ENCODE results near the gene BBS9. TPM values are rescaled to one million over a fixed set of nuclear protein-coding genes. Genes with fewer than 3 reads are reported as not detected.
"Not testable (repeated sequence)": the region's sequence is repeated elsewhere in the genome, so short reads cannot be mapped to it uniquely, and the experiment has no call there.

BBS9 gene
- total RNA-seq, 5 donors from 2014 or later (not counting 1 experiment from before 2014, with no cell fraction given) = 18.5 to 28.8 (median 20.9) TPM

DNA sequence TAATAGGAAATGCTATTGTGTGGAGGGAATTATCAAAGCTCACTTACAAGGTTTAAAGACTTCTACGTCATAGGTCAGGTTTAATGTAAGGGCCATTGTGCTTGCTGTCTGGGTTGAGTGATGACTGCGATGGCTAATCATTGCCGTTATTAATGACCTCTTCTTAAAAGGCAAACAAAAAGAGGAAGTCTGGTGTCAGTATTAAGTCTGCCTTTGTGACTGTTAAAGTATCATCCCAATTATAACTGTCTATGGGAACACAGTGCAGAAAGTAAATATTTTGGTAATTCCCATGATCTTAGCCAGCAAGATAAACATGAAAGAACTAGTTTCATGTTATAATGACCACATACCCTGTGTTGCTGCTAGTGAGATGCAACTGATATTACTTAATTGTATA, 382.4 kb downstream of the BBS9 start:
- no peaks in the 10 kb centered on the region for H3K36me3 ChIP-seq (ENCODE audit: control insufficient read depth in 2 of 2, extremely low read depth in 1 of 2, insufficient read depth in 1 of 2, low read length in 1 of 2)
- ATAC-seq (replicated peaks in 1 of 4) (no peak), DNase-seq (no peak)
- POLR2A ChIA-PET = no interaction called here
- Mint-ChIP-seq H3K27me3 (no peaks in the 10 kb centered on the region), H3K4me3 (no peak overlapping the region), H3K4me1 (no peaks in the 10 kb centered on the region), H3K27ac (no peak overlapping the region), H3K9me3 (no peaks in the 10 kb centered on the region), H3K36me3 (peaks cover 47% of the 10 kb centered on the region)
- CTCF ChIA-PET = no interaction called here
- WGBS (ENCODE audit: insufficient coverage) = 89% methylated on average over 1 of the region's 3 CpGs
- H3K9me3 ChIP-seq = no peaks in the 10 kb centered on the region
- no peak overlapping the region for H3K4me3 ChIP-seq (ENCODE audit: control insufficient read depth in 1 of 2, extremely low read depth in 1 of 2, low read length in 1 of 2)
- H3K27ac ChIP-seq (ENCODE audit: low read length) = no peak overlapping the region
- no peaks in the 10 kb centered on the region for H3K4me1 ChIP-seq (ENCODE audit: control insufficient read depth in 1 of 2, extremely low read depth in 1 of 2, insufficient read depth in 2 of 2, low read length in 2 of 2)
- no peaks in the 10 kb centered on the region for H3K27me3 ChIP-seq (replicated peaks in 1 of 2; ENCODE audit: control insufficient read depth in 2 of 2, extremely low read depth in 1 of 2, insufficient read depth in 2 of 2, low read length in 1 of 2)

DNA sequence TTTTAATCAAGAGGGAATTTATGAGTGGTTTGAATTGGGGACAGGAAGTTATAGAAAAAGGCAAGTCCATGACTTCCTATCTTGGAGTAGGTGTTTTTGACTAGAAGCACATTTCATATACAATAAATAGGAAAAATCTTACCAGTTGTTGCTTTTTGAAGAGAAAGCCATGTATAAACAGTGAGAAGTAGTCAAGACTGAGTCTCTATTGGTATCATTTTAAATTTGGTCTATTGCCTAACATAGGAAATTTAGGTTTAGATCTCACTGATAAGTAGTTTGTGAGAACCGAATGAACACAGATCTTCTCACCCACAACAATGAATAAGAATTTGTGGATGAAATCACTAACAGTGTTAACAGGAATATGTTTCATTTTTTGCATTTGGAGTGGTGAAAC, 387.2 kb downstream of the BBS9 start:
- POLR2A ChIA-PET = no interaction called here

DNA sequence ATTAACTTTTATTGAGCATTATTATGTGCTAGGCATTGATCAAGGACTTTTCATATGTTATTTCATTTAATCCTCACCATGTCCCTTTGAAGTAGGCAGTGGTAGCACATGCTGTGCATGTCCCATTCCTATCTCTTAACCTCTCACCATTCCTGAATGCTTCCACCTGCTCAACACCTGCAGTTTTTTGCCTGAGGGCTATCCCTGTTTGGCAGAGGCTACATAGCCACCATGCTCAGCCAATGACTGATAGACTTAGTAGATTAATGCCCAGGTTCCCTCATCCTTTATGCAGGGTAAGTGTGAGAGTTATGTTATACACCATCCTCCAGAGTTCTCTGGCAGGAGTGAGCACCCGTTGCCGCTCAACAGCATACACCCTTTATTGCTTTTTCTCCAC, 387.8 kb downstream of the BBS9 start:
- no CpG with 5 or more reads among the region's 2 CpGs for WGBS (ENCODE audit: insufficient coverage)
- no peaks in the 10 kb centered on the region for H3K4me1 ChIP-seq (ENCODE audit: control insufficient read depth in 1 of 2, extremely low read depth in 1 of 2, insufficient read depth in 2 of 2, low read length in 2 of 2)
- H3K4me1 Mint-ChIP-seq = no peaks in the 10 kb centered on the region
- no peak overlapping the region for H3K4me3 ChIP-seq (ENCODE audit: control insufficient read depth in 1 of 2, extremely low read depth in 1 of 2, low read length in 1 of 2)
- no peaks in the 10 kb centered on the region for H3K9me3 ChIP-seq
- POLR2A ChIA-PET = no interaction called here
- H3K36me3 ChIP-seq (ENCODE audit: control insufficient read depth in 2 of 2, extremely low read depth in 1 of 2, insufficient read depth in 1 of 2, low read length in 1 of 2) = no peaks in the 10 kb centered on the region
- no peak for ATAC-seq (replicated peaks in 1 of 4)
- H3K27me3 ChIP-seq (replicated peaks in 1 of 2; ENCODE audit: control insufficient read depth in 2 of 2, extremely low read depth in 1 of 2, insufficient read depth in 2 of 2, low read length in 1 of 2) = no peaks in the 10 kb centered on the region
- H3K27me3 Mint-ChIP-seq = no peaks in the 10 kb centered on the region
- DNase-seq = no peak
- CTCF ChIA-PET = no interaction called here
- H3K4me3 Mint-ChIP-seq = no peak overlapping the region
- H3K27ac Mint-ChIP-seq = no peak overlapping the region
- no peak overlapping the region for H3K27ac ChIP-seq (ENCODE audit: low read length)
- no peaks in the 10 kb centered on the region for H3K9me3 Mint-ChIP-seq
- H3K36me3 Mint-ChIP-seq = peaks cover 24% of the 10 kb centered on the region

More for the DNA sequence above, 387.2 kb downstream of the BBS9 start:
- Histone ChIP-seq H3K9me3 (no peaks in the 10 kb centered on the region), H3K36me3 (ENCODE audit: control insufficient read depth in 2 of 2, extremely low read depth in 1 of 2, insufficient read depth in 1 of 2, low read length in 1 of 2) (no peaks in the 10 kb centered on the region), H3K4me1 (ENCODE audit: control insufficient read depth in 1 of 2, extremely low read depth in 1 of 2, insufficient read depth in 2 of 2, low read length in 2 of 2) (no peaks in the 10 kb centered on the region), H3K27ac (ENCODE audit: low read length) (no peak overlapping the region), H3K27me3 (replicated peaks in 1 of 2; ENCODE audit: control insufficient read depth in 2 of 2, extremely low read depth in 1 of 2, insufficient read depth in 2 of 2, low read length in 1 of 2) (no peaks in the 10 kb centered on the region), H3K4me3 (ENCODE audit: control insufficient read depth in 1 of 2, extremely low read depth in 1 of 2, low read length in 1 of 2) (no peak overlapping the region)
- no peak for ATAC-seq (replicated peaks in 1 of 4)
- no CpG with 5 or more reads among the region's 1 CpG for WGBS (ENCODE audit: insufficient coverage)
- H3K9me3 Mint-ChIP-seq = no peaks in the 10 kb centered on the region
- H3K4me3 Mint-ChIP-seq = no peak overlapping the region
- no peaks in the 10 kb centered on the region for H3K4me1 Mint-ChIP-seq
- H3K36me3 Mint-ChIP-seq = peaks cover 24% of the 10 kb centered on the region
- CTCF ChIA-PET = no interaction called here
- no peak overlapping the region for H3K27ac Mint-ChIP-seq
- no peak for DNase-seq
- no peaks in the 10 kb centered on the region for H3K27me3 Mint-ChIP-seq

DNA sequence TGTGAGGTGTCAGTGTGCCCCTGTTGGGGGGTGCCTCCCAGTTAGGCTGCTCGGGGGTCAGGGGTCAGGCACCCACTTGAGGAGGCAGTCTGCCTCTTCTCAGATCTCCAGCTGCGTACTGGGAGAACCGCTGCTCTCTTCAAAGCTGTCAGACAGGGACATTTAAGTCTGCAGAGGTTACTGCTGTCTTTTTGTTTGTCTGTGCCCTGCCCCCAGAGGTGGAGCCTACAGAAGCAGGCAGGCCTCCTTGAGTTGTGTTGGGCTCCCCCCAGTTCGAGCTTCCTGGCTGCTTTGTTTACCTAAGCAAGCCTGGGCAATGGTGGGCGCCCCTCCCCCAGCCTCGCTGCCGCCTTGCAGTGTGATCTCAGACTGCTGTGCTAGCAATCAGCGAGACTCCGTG, 397.6 kb downstream of the BBS9 start:
- H3K4me3 Mint-ChIP-seq; ATAC-seq (replicated peaks in 1 of 4); H3K9me3 Mint-ChIP-seq; H3K36me3 ChIP-seq (ENCODE audit: control insufficient read depth in 2 of 2, extremely low read depth in 1 of 2, insufficient read depth in 1 of 2, low read length in 1 of 2); H3K4me1 Mint-ChIP-seq; CTCF ChIA-PET; H3K4me1 ChIP-seq (ENCODE audit: control insufficient read depth in 1 of 2, extremely low read depth in 1 of 2, insufficient read depth in 2 of 2, low read length in 2 of 2); H3K27ac ChIP-seq (ENCODE audit: low read length); H3K4me3 ChIP-seq (ENCODE audit: control insufficient read depth in 1 of 2, extremely low read depth in 1 of 2, low read length in 1 of 2); H3K9me3 ChIP-seq; H3K27ac Mint-ChIP-seq; POLR2A ChIA-PET; H3K27me3 ChIP-seq (replicated peaks in 1 of 2; ENCODE audit: control insufficient read depth in 2 of 2, extremely low read depth in 1 of 2, insufficient read depth in 2 of 2, low read length in 1 of 2); H3K27me3 Mint-ChIP-seq; DNase-seq: not testable (repeated sequence)
- peaks cover 21% of the 10 kb centered on the region for H3K36me3 Mint-ChIP-seq
- WGBS (ENCODE audit: insufficient coverage) = no CpG with 5 or more reads among the region's 9 CpGs

DNA sequence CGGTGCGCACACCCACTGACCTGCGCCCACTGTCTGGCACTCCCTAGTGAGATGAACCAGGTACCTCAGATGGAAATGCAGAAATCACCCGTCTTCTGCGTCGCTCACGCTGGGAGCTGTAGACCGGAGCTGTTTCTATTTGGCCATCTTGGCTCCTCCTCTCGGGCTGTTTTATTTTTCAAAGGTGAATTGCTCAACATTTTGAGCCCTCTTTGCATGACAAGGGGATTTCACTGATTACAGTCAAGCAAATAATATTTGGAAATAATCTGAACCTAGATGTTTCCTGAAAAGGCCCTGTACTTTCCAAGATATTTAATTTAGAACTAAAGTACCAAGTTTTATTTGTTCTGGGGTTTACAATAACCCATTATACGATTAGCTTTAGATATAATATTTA, 398.2 kb downstream of the BBS9 start:
- no CpG with 5 or more reads among the region's 10 CpGs for WGBS (ENCODE audit: insufficient coverage)
- H3K9me3 Mint-ChIP-seq = not testable (repeated sequence)

DNA sequence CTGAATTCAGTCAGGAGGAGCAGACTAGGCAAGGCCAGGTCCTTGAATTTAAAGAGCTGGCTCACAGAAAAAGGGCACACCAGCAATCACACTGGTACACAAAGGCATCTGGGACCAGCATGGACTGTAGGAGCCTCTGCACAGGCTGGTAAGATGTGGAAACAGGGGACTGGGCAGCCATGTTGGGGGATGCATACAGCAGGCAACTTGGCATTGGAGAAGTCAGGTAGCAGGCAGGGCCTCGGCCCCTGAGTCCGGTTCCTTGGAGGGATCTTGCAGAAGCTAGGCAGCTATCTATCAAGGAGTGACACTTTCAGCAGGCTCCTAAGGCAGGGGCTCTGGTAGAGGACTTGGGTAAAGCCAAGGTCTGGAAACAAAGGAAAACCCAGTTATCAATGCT, 399.7 kb downstream of the BBS9 start:
- POLR2A ChIA-PET = no interaction called here
- Histone ChIP-seq H3K36me3 (ENCODE audit: control insufficient read depth in 2 of 2, extremely low read depth in 1 of 2, insufficient read depth in 1 of 2, low read length in 1 of 2) (peaks cover 0 to 5% of the 10 kb centered on the region in 2 donors), H3K9me3 (no peaks in the 10 kb centered on the region), H3K4me1 (ENCODE audit: control insufficient read depth in 1 of 2, extremely low read depth in 1 of 2, insufficient read depth in 2 of 2, low read length in 2 of 2) (no peaks in the 10 kb centered on the region), H3K4me3 (ENCODE audit: control insufficient read depth in 1 of 2, extremely low read depth in 1 of 2, low read length in 1 of 2) (no peak overlapping the region), H3K27ac (ENCODE audit: low read length) (no peak overlapping the region), H3K27me3 (replicated peaks in 1 of 2; ENCODE audit: control insufficient read depth in 2 of 2, extremely low read depth in 1 of 2, insufficient read depth in 2 of 2, low read length in 1 of 2) (no peaks in the 10 kb centered on the region)
- DNase-seq (no peak), ATAC-seq (replicated peaks in 1 of 4) (no peak)
- CTCF ChIA-PET = no interaction called here
- Mint-ChIP-seq H3K4me3 (no peak overlapping the region), H3K9me3 (peaks cover 0 to 11% (median 3%) of the 10 kb centered on the region in 3 donors), H3K36me3 (peaks cover 40% of the 10 kb centered on the region), H3K27me3 (no peaks in the 10 kb centered on the region), H3K27ac (no peak overlapping the region), H3K4me1 (no peaks in the 10 kb centered on the region)
- no CpG with 5 or more reads among the region's 2 CpGs for WGBS (ENCODE audit: insufficient coverage)

More for the DNA sequence above, 398.2 kb downstream of the BBS9 start:
- H3K9me3 ChIP-seq; H3K27me3 ChIP-seq (replicated peaks in 1 of 2; ENCODE audit: control insufficient read depth in 2 of 2, extremely low read depth in 1 of 2, insufficient read depth in 2 of 2, low read length in 1 of 2); H3K27ac Mint-ChIP-seq; H3K27me3 Mint-ChIP-seq; POLR2A ChIA-PET; DNase-seq; H3K4me1 ChIP-seq (ENCODE audit: control insufficient read depth in 1 of 2, extremely low read depth in 1 of 2, insufficient read depth in 2 of 2, low read length in 2 of 2); H3K4me1 Mint-ChIP-seq; ATAC-seq (replicated peaks in 1 of 4); H3K27ac ChIP-seq (ENCODE audit: low read length); H3K4me3 ChIP-seq (ENCODE audit: control insufficient read depth in 1 of 2, extremely low read depth in 1 of 2, low read length in 1 of 2); H3K4me3 Mint-ChIP-seq; H3K36me3 ChIP-seq (ENCODE audit: control insufficient read depth in 2 of 2, extremely low read depth in 1 of 2, insufficient read depth in 1 of 2, low read length in 1 of 2); CTCF ChIA-PET: not testable (repeated sequence)
- H3K36me3 Mint-ChIP-seq = peaks cover 25% of the 10 kb centered on the region

DNA sequence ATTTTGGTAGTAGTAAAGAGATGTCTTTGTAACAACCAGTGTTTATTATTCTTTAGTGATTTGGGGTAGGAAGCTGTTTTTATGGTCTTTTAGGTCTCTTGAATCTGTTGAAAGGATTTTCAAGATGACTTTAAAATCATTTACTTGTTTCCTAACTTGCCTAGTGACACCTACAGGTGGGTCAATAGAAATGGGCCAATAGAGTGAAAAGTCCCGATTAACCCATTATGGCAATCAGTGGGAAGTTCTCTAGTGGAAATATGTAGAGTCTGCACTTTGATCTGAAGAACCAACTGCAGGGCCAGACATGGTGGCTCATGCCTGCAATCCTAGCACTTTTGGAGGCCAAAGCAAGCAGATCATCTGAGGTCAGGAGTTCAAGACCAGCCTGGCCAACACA, 401.3 kb downstream of the BBS9 start:
- Histone ChIP-seq H3K27me3 (replicated peaks in 1 of 2; ENCODE audit: control insufficient read depth in 2 of 2, extremely low read depth in 1 of 2, insufficient read depth in 2 of 2, low read length in 1 of 2) (no peaks in the 10 kb centered on the region), H3K36me3 (ENCODE audit: control insufficient read depth in 2 of 2, extremely low read depth in 1 of 2, insufficient read depth in 1 of 2, low read length in 1 of 2) (peaks cover 3 to 6% of the 10 kb centered on the region in 2 donors), H3K9me3 (no peaks in the 10 kb centered on the region), H3K27ac (ENCODE audit: low read length) (no peak overlapping the region), H3K4me1 (ENCODE audit: control insufficient read depth in 1 of 2, extremely low read depth in 1 of 2, insufficient read depth in 2 of 2, low read length in 2 of 2) (no peaks in the 10 kb centered on the region), H3K4me3 (ENCODE audit: control insufficient read depth in 1 of 2, extremely low read depth in 1 of 2, low read length in 1 of 2) (no peak overlapping the region)
- ChIA-PET CTCF (no interaction called here), POLR2A (no interaction called here)
- Mint-ChIP-seq H3K36me3 (peaks cover 50% of the 10 kb centered on the region), H3K4me3 (no peak overlapping the region), H3K4me1 (no peaks in the 10 kb centered on the region), H3K27me3 (no peaks in the 10 kb centered on the region), H3K9me3 (peaks cover 0 to 11% (median 3%) of the 10 kb centered on the region in 3 donors), H3K27ac (no peak overlapping the region)
- 100% methylated on average over 1 of the region's 1 CpG for WGBS (ENCODE audit: insufficient coverage)
- DNase-seq (no peak), ATAC-seq (replicated peaks in 1 of 4) (no peak)

Data from T-cell (primary cell).